Myocyte (in vitro differentiated cells): ENCODE measurements around the gene GALNT17. TPM values are rescaled to one million over a fixed set of nuclear protein-coding genes. Genes with fewer than 3 reads are reported as not detected.
"Not testable (repeated sequence)": the region's sequence is repeated elsewhere in the genome, so short reads cannot be mapped to it uniquely, and the experiment has no call there.

ENCODE experiments used
- DNase-seq: peaks from one replicate; pipeline ENCODE4 v3.0.0-alpha.2; 2012; ENCODE audit warnings: low read depth
- total RNA-seq: library from RNA; depleted of rRNA; stranded (reverse); fragments of >200 nt; gene quantifications from 2 replicates; pipeline ENCODE4 v1.2.3, GENCODE V29; 2014

Gene GALNT17
- total RNA-seq, 1 donor from 2014 or later, result 3.5 TPM

DNA sequence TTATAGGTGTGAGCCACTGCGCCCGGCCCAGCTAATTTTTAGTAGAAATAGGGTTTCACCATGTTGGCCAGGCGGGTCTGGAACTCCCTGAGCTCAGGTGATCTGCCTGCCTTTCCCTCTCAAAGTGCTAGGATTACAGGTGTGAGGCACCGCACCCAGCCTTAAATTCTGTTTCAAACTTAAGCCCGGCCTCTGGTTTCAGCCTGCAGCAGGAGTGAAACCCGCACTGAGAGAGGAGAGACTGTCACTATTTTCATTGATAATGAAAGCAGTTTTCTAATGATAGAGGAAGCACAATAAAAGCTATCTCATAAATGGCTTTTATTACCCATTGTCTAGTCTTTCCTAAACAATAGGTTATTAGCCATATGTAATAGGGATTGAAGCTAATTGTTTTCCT lies 415.5 kb downstream of the GALNT17 start:
- no peak for DNase-seq

GRCh38 chr7:71548746-71549145 lies 416.8 kb downstream of the GALNT17 start:
- peak; percentile 38 for DNase-seq

GRCh38 chr7:71553306-71553705 lies 421.4 kb downstream of the GALNT17 start:
- no peak for DNase-seq

- DNase-seq, result no peak
These were observed 423.8 kb downstream of the GALNT17 start for GRCh38 chr7:71555758-71556157.

DNA sequence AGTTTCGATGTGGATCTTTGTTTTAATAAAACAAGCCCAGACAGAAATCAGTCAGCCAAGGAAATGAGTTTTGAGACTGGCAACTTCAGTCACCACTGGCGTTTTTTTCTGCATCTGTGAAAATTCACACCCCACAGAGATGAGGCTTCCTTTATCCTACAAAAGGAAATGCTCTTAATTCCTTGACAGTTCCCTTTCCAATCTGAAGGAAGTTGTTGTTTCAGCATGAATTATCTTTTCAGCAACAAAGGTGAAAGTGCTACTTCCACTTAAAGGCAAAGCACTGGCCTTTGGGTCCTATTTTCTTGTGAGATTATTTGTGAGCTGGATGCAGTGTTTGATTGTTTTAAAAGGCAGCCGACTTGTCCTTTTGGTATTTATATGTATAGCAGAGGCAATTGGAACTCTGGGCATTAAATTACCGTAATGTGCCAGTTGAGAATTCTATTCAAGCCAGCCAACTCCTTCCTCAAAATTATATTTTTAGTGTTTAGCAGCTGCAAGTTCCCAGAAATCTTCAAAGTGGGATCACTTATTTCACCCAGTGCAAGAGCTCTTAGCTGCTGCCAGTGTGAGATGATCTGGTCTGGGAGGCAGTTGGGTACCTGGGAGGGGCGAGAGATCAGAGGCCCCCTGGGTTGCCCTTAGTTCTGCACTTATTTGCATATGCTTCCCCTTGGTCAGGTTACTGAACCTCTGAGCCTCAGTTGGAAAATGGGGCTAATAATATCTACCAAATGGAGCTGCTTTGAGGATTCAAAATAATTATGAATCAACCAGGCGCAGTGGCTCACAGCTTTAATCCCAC lies 427.1 kb downstream of the GALNT17 start:
- peak; percentile 11 for DNase-seq

DNA sequence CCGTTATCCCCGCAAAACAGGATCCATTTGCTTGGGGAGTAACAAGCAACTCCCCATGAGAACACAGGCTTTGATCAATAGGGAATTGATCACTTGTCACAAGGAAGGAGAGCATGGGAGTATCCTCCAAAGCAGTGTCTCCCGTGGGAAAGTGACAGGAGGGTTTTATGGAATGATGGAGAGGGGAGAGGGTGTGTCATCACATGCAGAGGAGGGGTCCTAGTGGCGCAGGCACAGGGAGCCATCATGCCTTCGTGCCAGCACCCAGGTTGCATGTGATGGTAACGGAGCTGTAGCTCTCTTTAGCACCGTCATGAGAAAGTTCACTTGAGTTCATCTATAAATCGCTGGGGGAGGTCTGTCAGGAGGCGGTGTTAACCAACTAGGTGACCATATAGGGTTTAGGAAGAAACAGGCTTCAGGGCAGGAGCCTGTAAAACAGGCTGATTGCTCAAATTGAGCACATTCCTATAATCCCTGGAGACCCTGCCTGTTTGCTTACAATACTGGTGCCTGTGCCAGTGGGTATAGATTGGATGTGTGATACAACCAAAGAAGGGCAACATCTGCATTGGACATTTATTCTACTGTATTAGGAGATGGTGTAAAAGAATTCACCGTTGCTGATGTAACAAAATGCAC lies 428.5 kb downstream of the GALNT17 start:
- no peak for DNase-seq

GRCh38 chr7:71563276-71563675 lies 431.3 kb downstream of the GALNT17 start:
- no peak for DNase-seq

DNA sequence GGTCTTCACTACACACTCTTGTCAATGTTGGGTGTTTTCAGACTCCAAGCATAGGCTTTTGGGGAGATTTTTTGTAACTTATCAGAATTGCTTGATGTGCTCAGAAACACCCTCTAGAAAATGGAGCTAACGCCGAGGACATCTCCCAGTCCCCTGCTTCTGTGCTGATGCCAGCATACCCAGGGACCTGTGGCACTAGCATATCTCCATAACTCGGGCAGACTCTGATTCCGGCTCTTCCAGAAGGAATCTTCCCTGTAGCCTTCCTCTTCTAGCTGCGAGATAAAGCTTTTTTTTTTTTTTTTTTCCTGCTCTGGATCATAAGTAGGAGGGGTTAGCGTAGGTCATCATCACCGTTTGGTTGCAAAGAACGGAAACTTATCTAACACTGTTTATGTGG lies 434.4 kb downstream of the GALNT17 start:
- no peak for DNase-seq

GRCh38 chr7:71566991-71567390 lies 435.0 kb downstream of the GALNT17 start:
- DNase-seq, result no peak

DNA sequence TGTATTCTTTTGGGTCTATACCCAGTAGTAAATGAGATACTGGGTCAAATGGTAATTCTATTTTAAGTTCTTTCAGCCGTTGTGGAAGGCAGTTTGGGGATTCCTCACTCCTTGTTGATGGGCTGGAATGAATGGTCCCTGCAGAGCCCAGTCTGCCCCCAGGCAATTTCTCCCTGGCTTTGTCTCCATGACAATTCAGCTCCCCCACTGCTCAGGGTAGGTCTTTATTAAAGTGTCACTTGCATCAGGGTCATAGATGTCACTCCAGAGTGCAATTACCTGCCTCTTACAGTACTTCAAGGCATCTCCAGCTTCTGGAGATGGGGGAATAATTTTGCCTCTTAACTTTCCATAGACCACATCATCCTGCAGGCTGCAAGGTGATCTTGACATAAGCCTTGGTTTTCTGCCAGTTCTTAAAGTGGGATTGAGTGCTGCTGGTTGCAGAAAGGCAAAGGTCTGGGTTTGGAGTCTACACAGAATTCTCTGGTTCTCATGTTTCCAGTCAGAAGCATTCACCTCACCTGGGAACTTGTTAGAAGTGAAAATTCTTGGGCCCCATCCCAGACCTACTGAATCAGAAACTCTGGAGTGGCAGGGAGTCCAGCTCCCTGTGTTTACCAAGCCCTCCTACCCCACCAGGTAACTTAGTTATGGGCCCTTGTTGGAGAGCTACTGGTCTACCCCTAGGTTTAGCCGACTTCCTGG lies 442.4 kb downstream of the GALNT17 start:
- no peak for DNase-seq

DNA sequence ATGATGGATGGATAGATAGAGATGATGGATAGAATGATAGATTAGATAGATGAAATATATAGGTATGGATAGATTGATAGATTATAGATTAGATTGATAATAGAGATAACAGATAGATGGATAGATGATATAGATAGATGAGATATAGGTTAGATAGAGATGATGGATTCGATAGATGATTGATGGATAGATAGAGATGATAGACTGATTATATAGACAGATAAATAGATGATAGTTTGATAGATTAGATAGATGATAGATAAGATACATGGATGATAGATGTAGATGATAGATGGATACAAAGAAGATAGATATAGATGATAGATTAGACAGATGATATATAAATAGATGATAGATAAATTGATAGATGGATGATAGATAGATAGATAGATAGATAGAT lies 448.1 kb downstream of the GALNT17 start:
- DNase-seq, result no peak

DNA sequence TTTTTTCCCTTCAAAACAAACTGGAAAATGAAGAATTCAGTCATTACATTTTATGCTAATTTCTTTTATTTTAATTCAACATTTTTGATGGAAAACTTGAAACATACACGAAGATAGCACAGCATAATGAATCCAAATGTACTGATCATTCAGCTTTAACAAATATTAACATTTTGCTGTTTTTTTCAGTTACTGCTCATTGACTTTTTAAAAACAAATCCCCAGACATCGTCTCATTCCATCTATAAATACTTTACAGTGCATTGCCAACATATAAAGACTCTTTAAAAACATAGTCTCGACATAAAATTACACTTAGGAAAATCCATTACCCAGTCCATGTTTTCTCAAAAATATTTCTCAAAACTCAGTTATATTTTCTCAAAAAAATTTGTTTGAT lies 452.3 kb downstream of the GALNT17 start:
- no peak for DNase-seq

DNA sequence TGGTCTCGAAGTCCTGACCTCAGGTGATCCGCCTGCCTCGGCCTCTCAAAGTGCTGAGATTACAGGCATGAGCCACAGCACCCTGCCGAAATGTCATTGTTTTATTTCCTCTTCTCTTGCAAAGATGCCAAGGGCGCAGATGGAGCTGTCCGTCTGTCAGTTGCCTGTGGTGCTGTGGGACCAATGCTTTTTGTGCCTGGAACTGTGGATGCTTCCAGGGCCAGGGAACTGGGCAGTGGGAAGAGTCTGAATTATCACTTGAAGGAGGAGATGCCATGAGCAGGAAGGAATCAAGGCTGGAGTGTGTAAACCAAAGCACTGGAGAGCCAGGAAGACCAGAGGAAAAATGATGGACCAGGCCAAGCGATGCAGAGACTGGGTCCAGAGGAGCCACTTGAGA lies 459.9 kb downstream of the GALNT17 start:
- DNase-seq, result no peak

DNA sequence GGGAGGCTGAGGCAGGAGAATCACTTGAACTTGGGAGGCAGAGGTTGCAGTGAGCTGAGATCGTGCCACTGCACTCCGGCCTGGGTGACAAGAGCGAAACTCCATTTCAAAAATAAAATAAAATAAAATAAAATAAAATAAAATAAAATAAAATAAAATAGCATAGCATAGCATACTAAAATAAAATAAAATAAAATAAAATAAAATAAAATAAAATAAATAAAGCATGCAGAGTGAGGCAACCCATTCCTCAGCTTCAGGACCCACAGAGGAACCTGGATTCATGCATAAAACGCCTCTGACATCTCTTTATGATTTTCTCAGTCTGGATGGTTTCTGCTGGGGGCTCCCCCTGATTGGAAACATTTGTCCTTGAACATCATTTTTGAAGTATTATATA lies 460.4 kb downstream of the GALNT17 start:
- DNase-seq, result not testable (repeated sequence)

DNA sequence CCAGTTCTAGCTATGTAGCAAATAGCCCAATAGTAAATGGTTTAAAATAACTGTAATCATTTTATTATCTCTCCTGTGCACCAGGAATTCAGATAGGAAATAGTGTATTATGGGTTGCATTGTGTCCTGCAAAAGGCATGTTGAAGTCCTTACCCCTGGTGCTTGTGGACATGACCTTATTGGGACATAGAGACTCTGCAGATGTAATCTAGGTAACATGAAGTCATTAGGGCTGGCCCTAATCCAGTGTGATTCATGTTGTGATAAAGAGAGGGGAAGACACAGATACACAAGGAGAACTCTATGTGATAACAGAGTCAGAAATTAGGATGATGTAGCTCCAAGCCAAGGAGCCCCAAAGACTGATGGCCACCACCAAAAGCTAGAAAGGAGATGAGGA lies 462.8 kb downstream of the GALNT17 start:
- peak; percentile 38 for DNase-seq

GRCh38 chr7:71595176-71595575 lies 463.2 kb downstream of the GALNT17 start:
- no peak for DNase-seq

- no peak for DNase-seq
These were observed 466.6 kb downstream of the GALNT17 start for GRCh38 chr7:71598553-71598952.

DNA sequence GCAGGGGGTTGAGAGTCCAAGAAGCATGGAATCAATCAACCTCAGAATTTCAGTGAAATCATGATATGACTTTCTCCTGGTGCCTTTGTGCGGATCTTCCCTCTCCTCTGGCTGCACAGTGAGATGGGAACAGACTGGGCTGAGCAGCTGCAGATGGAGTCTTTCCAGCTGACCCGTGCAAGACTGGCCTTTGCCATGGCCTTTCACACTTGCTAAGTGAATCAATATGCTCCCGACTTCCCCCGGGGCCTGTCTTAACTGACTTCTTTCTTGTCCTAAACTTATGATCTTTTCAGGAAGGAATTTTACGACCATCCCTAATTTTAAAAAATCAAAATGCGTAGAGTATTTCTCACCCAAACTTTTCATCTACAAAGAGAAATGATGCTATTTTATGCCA lies 469.9 kb downstream of the GALNT17 start:
- no peak for DNase-seq

GRCh38 chr7:71604818-71605414 lies 473.0 kb downstream of the GALNT17 start:
- DNase-seq, result peak; percentile 77

GRCh38 chr7:71611986-71612385 lies 480.0 kb downstream of the GALNT17 start:
- DNase-seq, result no peak

GRCh38 chr7:71612911-71613310 lies 481.0 kb downstream of the GALNT17 start:
- no peak for DNase-seq

GRCh38 chr7:71613313-71613712 lies 481.4 kb downstream of the GALNT17 start:
- peak; percentile 66 for DNase-seq
